HG03175 (cell line): ENCODE data around the gene SMTN.
"Not testable (repeated sequence)": the region's sequence is repeated elsewhere in the genome, so short reads cannot be mapped to it uniquely, and the experiment has no call there.

Source experiments
- ATAC-seq: cut with Tn5 transposase; IDR thresholded peaks from one replicate; pipeline ENCODE4 v1.9.1; 2021; ENCODE audit warnings: mild to moderate bottlenecking, moderate library complexity; ENCODE audit not compliant: unreplicated experiment

SMTN gene

GRCh38 chr22:31089160-31090100 is 8.3 kb downstream of the SMTN start:
- no peak for ATAC-seq

DNA sequence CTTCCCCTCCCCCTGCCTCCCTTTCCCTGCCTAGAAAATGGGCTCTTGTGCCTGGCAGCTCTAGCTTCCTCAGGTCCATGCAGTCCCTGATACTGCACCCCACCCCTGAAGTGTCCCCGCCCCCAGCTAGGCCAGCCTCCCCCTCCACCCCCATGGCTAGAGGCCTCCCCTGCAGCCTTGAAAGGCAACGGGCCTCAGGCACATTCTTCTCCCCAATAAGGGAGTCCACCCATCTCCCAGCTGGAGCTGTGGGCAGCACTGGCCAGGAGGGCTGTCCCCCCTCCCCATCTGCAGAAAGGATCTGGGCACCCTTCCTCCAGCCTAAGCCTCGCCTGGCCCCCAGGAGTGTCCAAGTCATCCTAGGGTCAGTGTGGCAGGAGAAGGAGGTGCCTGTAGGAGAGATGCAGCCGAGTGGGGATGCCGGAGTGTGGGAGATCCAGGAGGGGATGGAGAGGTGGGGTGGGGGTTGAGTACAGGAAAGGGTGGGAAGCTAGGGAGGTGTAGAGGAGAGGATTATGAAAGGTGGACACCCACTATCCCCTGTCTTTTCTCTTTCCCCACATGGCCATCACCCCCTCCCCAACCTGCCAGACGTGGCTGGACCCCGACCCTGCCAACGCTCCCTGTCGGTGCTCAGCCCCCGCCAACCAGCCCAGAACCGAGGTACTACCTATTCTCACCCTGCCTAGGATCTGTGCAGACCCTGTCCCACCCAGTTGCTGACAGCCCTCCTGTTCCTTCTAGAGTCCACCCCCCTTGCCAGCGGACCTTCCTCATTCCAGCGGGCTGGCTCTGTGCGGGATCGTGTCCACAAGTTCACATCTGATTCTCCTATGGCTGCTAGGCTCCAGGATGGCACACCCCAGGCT is 9.3 kb downstream of the SMTN start:
- no peak for ATAC-seq

GRCh38 chr22:31091106-31091975 is 10.2 kb downstream of the SMTN start:
- no peak for ATAC-seq

DNA sequence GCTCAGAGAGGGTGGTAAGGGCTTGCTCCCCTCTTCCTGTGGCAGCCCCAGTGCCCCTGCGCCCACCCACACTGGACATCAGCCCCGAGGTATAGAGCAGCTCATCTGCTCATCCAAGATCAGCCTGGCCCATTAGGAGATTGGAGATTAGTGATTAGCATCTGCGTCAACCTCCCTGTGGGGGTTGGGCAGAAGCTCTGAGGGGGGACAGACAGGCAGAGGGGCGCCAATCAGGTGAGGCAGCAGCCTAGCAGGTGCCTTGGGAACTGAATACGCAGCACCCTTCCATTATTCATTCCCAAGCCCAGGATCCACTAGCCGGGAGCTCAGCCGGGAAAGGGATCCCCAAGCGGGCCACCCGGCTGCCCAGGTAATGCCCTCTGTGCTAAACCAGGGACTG is 11.0 kb downstream of the SMTN start:
- no peak for ATAC-seq

DNA sequence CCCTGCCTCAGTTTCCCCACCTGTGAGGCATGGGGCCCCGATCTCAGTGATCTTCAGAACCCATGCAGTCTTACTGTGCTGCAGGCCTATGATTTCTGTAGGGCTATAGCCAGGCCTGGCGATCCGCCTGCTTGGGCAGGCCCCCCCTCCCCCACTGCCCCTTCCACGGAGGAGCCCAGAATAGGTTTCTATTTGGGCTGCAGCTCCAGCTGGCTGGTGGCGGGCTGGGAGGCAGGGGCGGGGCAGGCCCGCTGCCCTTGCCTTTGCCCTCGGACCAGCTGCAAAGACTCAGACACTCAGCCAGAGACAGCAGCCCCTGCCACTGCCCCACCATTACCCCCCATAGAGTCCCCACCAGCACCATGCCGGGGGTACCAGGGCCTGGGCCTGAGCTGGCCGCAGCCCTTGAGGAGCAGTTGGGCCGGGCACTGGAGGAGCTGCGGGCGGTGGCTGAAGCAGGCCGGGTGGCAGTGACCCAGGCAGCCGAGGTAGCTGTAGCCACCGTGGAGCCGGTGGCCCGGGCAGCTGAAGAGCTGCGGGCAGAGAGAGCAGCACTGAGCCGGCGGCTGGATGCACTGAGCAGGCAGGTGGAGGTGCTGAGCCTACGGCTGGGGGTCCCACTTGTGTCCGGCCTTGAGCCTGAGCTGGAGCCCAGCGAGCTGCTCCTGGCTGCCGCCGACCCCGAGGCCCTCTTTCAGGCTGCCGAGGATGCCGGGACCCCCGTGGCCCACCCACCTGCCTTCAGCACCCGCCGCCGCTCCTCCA is 12.2 kb downstream of the SMTN start:
- no peak for ATAC-seq

DNA sequence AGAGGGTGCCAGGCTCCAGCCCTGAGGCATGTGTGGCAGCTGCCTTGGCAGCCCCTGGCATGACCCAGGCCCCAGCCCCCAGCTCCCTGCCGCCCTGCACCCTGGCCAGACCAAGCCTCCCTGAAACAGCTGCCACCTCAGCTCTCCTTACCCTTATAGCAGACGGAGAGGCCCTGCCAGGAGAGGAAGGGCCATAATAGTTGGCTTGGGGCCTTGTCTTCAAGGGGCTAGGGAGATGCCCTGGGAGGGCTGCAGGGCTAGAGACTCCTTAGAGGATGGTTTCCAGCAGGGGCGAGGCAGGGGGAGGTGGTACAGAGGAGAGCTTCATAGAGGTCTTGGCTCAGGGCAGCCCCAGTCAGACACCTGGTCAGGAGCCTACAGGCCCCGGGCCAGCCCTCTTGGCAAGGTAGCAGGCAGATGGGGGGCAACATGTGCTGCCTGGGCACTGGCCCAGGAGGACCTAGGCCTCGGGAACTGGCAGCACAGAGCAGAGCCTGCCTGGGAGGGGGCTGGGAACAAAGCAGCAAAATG is 13.0 kb downstream of the SMTN start:
- no peak for ATAC-seq

- no peak for ATAC-seq
These were observed 13.6 kb downstream of the SMTN start for GRCh38 chr22:31094741-31095140.

DNA sequence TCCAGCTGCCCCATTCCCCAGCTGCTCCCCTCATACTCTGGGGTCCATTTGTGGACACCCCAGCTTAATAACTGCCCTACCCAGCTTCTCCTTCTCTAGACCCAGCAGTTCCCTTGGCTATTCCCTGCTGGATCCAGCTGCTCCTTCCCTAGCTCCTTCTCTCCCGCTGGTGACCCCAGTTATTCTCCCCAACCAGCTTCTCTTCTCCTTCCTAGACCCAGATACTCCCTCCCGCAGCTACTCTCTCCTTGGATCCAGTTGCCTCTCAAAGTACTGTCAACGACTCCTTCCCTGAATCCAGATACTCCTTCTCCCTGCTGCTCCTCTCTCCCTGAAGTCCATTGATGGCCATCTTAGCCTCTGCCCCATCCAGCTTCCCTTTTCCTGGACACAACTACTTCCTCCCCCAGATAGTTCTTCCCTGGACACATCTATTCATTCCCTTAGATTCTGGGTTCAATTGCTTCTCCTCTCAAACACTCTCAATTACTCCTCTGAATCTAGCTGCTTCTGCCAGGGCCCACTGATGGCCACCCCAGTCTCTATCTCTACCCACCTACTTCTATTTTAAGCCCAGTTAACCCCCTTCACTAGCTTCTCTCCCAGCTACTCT is 14.6 kb downstream of the SMTN start:
- no peak for ATAC-seq

GRCh38 chr22:31096657-31097279 is 15.7 kb downstream of the SMTN start:
- no peak for ATAC-seq

DNA sequence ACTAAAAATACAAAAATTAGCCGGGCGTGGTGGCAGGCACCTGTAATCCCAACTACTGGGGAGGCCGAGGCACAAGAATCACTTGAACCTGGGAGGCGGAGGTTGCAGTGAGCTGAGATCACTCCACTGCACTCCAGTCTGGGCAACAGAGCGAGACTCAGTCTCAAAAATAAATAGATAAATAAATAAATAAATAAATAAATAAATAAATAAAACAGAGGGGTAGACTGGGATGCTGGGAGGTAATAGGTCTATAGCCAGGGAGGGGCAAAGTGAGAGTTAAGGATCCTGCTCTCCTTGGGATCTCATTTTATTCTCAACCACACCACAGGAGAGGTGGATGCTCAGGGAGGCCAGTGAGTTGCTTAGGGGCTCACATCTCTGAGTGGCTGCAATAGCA is 16.4 kb downstream of the SMTN start:
- not testable (repeated sequence) for ATAC-seq

DNA sequence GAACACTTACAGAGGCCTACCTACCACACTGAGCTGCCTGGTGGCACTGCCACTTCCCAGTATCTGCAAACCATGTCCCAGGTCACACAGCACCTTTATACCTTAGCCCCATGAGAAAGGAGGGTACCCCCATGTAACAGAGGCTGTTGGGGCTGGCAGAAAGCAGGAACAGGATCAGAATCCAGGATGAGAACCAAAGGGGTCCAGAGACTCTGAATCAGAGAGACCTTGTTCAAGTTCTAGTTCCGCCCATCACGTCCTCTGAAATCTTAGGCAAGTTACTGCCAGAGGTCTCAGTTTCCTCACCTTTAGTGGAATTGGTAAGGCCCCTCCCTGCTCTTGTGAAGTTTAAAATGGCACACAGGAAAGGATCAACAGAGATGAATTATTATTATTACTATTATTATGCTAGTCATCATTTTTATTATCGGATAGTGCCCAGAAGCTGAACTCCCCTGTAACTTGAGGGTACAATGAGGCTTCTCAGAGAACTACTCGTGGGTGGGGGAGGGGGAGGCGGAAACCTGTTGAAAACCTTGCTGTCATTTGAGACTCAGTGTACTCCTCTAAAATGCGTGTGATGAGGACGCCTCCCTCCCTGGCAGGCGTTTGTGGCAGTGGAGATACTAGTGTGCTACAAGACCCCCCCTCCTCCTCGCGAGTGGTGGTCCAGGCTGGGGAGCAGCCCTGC is 17.0 kb downstream of the SMTN start:
- ATAC-seq: no peak

DNA sequence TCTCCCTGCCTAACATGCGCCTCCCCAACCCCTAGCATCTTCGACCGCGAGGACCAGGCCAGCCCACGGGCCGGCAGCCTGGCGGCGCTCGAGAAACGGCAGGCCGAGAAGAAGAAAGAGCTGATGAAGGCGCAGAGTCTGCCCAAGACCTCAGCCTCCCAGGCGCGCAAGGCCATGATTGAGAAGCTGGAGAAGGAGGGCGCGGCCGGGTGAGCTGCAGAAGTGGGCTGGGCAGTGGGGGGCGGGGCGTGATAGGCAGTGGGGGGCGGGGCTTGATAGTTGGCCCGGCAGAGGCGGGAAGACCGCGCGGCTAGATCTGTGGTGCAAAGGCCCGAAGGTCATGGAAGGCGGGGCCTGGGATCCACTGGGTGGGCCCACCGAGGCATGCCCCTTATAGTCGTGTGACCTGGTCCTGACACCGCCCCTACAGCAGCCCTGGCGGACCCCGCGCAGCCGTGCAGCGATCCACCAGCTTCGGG is 17.6 kb downstream of the SMTN start:
- no peak for ATAC-seq

- ATAC-seq: no peak
These were observed 18.3 kb downstream of the SMTN start for GRCh38 chr22:31099386-31099785.

DNA sequence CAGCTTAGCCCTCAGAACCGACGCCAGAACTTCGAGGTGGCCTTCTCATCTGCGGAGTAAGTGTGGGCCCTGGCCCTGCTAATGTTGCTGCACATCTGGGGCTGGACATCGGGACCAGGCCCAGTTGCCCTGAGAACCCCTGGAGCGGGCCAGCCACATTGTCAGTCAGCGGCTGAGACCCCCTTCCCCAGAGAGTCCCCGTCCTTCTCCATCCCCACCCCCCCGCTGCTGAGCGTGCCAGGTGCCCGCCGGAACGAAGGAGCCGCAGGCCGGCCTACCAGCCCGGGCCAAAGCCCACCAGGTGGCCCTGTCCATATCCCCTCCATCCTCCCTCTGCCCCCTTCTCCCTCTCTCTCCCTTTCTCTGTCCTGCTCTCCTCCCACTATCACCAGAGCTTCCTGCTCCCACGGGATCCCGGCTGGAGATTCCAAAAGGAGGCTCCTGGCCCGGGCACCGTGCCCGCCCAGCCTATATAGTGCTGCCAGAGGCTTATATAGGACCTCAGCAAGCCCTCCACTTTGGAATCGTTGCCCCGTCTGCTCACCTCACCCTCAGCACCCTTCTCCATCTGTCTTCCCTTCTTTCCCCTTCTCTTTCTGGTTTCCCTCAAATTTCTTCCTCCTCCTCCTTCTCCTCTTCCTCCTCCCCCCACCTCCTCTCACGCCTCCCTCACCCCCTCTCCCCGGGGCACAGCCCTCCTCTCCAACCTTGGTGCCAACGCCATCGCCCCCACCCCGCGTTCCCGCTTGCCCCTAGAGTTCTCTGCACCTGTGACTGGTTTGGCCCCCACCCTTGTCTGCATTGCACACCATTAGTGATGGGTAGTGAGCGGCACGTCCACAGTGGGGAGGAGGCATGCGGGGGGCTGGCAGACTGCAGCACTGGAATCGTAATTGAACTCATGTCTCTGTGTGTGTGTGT is 19.0 kb downstream of the SMTN start:
- no peak for ATAC-seq

GRCh38 chr22:31100762-31101525 is 19.8 kb downstream of the SMTN start:
- no peak for ATAC-seq

GRCh38 chr22:31102441-31103081 is 21.4 kb downstream of the SMTN start:
- ATAC-seq: no peak
